ENCODE measurements around the gene TMEM33.

Gene TMEM33

DNA sequence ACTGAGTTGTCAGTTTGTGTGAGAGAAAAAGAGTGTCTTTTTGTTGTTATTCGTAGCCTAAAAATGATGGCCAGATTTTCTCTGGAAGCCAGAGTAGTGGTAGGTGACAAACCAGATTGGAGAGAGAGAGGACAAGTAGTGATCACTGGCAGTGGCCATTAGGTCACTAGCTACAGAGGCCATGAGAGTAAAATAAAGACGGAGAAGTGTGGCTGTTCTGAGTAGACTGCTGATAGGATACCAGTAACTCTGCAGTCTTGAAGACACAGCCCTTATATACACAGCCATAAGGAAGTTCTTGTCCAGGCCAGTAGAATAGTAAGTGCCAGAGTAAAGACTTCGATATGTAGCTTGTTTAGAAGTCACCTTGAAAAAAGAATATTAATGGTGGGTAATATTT lies 62.8 kb downstream of the TMEM33 start:
- DNase-seq (ENCODE audit: low spot score): no peak

- no peak for DNase-seq (ENCODE audit: low spot score)
Measured at GRCh38 chr4:41999321-41999720, 64.1 kb downstream of the TMEM33 start.

DNA sequence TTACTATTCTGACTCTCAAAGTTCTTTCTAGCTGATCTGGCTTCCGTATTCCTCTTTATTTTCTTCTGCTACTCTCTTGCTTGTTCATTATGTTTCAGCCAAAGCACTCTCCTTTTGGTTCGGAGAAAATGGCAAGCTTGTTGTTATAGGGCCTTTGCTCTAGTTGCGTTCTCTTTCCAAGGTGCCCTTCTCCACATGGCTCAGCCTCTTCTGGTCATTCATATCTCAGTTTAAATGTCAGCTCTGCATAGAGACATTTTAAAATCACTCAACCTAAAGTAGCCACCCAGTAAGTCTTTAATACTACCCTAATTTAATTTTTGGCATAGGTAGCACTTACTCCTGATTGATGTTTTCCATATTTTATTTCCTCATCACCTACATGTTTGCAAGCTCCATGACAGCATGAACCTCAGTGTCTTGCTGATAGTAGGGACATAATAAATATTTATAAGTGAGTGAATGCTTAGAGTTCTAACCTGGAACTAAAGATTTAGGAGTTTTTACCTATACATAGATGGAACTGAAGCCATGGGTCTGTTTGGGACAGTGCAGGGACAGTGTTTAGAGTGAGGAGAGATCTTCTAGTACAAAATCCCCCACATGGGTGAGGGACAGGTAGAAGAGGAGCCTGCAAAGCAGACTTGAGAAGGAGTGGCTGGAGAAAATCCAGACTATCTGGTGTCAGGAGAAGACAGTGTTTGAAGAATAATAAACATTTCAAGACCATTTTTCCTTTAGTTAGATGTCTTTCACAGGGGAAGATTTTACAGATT lies 73.0 kb downstream of the TMEM33 start:
- DNase-seq (ENCODE audit: low spot score): no peak
